Psoas muscle (tissue), 8 donors: ENCODE results near the gene NLRC5. TPM values are rescaled to one million over a fixed set of nuclear protein-coding genes. Genes with fewer than 3 reads are reported as not detected.

Experiments
- ATAC-seq, 4 donors: fragments of 200-7000 bp; cut with Tn5 transposase; one replicate each; pipeline ENCODE4 v1.9.1; 2020; ENCODE audit warnings: moderate library complexity in 3 of 4, mild to moderate bottlenecking in 2 of 4
- DNase-seq, 2 donors: peaks; one replicate each; pipeline ENCODE4 v3.0.0-alpha.2; 2020
- H3K27ac ChIP-seq: fragments of 200-600 bp; one replicate; pipeline ENCODE4 v1.8.0; 2022
- H3K27me3 ChIP-seq, 3 donors: fragments of 200-600 bp in 1 of 3; one replicate each; pipeline versions ENCODE4 v1.6.1 to v1.8.0; 2013 to 2022; ENCODE audit warnings: low read length in 2 of 3, mild to moderate bottlenecking in 2 of 3, moderate library complexity in 1 of 3; ENCODE audit not compliant: insufficient read depth in 3 of 3
- H3K36me3 ChIP-seq, 2 donors: fragments of 200-600 bp in 1 of 2; one replicate each; pipeline versions ENCODE4 v1.6.1 to v1.8.0; 2013 to 2022; ENCODE audit warnings: low read depth in 1 of 2, mild to moderate bottlenecking in 1 of 2, moderate library complexity in 1 of 2; ENCODE audit not compliant: insufficient read depth in 1 of 2
- H3K4me1 ChIP-seq: fragments of 200-600 bp; one replicate; pipeline ENCODE4 v1.8.0; 2022
- H3K4me3 ChIP-seq: fragments of 200-600 bp; one replicate; pipeline ENCODE4 v1.8.0; 2022; ENCODE audit warnings: mild to moderate bottlenecking
- H3K9me3 ChIP-seq: fragments of 200-600 bp; one replicate; pipeline ENCODE4 v1.8.0; 2022
- CTCF ChIP-seq: fragments of 200-600 bp; IDR thresholded peaks from one replicate; pipeline ENCODE4 v1.8.0; 2022; ENCODE audit warnings: antibody characterized with exemption
- WGBS, 3 donors: extraction: QIAGEN DNeasy Blood & Tissue Kit; methylation state at CpG; one replicate each; pipeline versions ENCODE4 v1.1.6 to v1.1.7; 2013; 5-methylcytosine and 5-hydroxymethylcytosine counted together
- intact Hi-C, 2 donors: fragments of 100-400 bp; cut with DNase I; formaldehyde crosslinking; loops; one replicate each; pipeline versions ENCODE4 v1.11.0 to v1.14.2; 2022
- polyA plus RNA-seq, 3 donors: library from polyadenylated mRNA; stranded (reverse); fragments of 200-250 nt; gene quantifications; one replicate each; pipeline ENCODE4 v1.2.3, GENCODE V29; 2013
- total RNA-seq, 4 donors: library from RNA; stranded (reverse); fragmentation: NEBNext Ultra II Directional in 2 of 4; extraction: Animal tissue kit (Norgen Biotek cat#: 25700) in 2 of 4; gene quantifications; one replicate each; pipeline versions ENCODE4 v1.2.1 to v1.2.4, GENCODE V29; 2021 to 2023
- donor health status: healthy with polysubstance abuse.
- donor health status: DM: no; HTN: no; CAD: no; lungs with moderate emphysema.
- donor health status: Bipolar disorder and iron deficiency.
- donor health status: healthy.
- donor health status: DM: yes; HTN: yes; CAD: no.
- donor health status: DM: no; HTN: no; CAD: no.
- donor health status: DM: no; HTN: no; CAD: no.
- donor health status: DM: yes; HTN: yes; CAD: no.

NLRC5 gene
- total and polyA plus RNA-seq, 7 donors = 2.3 to 13.6 (median 6.4) TPM

- H3K9me3 ChIP-seq = no peaks in the 10 kb centered on the region
- ATAC-seq = no peak
- H3K4me1 ChIP-seq = peaks cover 4% of the 10 kb centered on the region
- 92 to 95% (median 94%) methylated on average over 4 of the region's 4 CpGs for WGBS, 3 donors
- peaks cover 0 to 14% of the 10 kb centered on the region in 2 donors for H3K36me3 ChIP-seq
- intact Hi-C loops = no loop called here
- DNase-seq = no peak
- no peak overlapping the region for H3K4me3 ChIP-seq
- TF ChIP-seq CTCF = no peak
- no peak overlapping the region for H3K27ac ChIP-seq
- no peaks in the 10 kb centered on the region for H3K27me3 ChIP-seq
Measured at GRCh38 chr16:57110937-57111336, 121.6 kb downstream of the NLRC5 start.

GRCh38 chr16:57111420-57111819, 122.1 kb downstream of the NLRC5 start:
- H3K36me3 ChIP-seq = peaks cover 0 to 14% of the 10 kb centered on the region in 2 donors
- no peak overlapping the region for H3K4me3 ChIP-seq
- intact Hi-C loops = no loop called here
- TF ChIP-seq CTCF = no peak
- WGBS, 3 donors = 94 to 97% (median 95%) methylated on average over 2 of the region's 2 CpGs
- ATAC-seq (no peak), DNase-seq (no peak)
- H3K27me3 ChIP-seq = no peaks in the 10 kb centered on the region
- no peaks in the 10 kb centered on the region for H3K9me3 ChIP-seq
- peaks cover 4% of the 10 kb centered on the region for H3K4me1 ChIP-seq
- no peak overlapping the region for H3K27ac ChIP-seq

GRCh38 chr16:57112403-57113041, 123.2 kb downstream of the NLRC5 start:
- Histone ChIP-seq H3K27me3 (no peaks in the 10 kb centered on the region), H3K9me3 (no peaks in the 10 kb centered on the region), H3K36me3 (peaks cover 0 to 24% of the 10 kb centered on the region in 2 donors), H3K27ac (no peak overlapping the region), H3K4me3 (no peak overlapping the region), H3K4me1 (no peaks in the 10 kb centered on the region)
- no peak for TF ChIP-seq CTCF
- no peak for DNase-seq
- no peak for ATAC-seq
- intact Hi-C loops = no loop called here
- 75 to 79% (median 75%) methylated on average over 10 of the region's 10 CpGs for WGBS, 3 donors

- Histone ChIP-seq H3K36me3 (peaks cover 0 to 27% of the 10 kb centered on the region in 2 donors), H3K4me3 (no peak overlapping the region), H3K9me3 (no peaks in the 10 kb centered on the region), H3K4me1 (no peaks in the 10 kb centered on the region), H3K27ac (no peak overlapping the region), H3K27me3 (no peaks in the 10 kb centered on the region)
- ATAC-seq (no peak), DNase-seq (no peak)
- no peak for TF ChIP-seq CTCF
- intact Hi-C loops = no loop called here
- 88 to 91% (median 89%) methylated on average over 14 of the region's 14 CpGs for WGBS, 3 donors
Measured at GRCh38 chr16:57113042-57113453, 123.7 kb downstream of the NLRC5 start.

GRCh38 chr16:57113664-57114063, 124.3 kb downstream of the NLRC5 start:
- H3K9me3 ChIP-seq = no peaks in the 10 kb centered on the region
- WGBS, 3 donors = 90 to 96% (median 94%) methylated on average over 5 of the region's 5 CpGs
- intact Hi-C loops = no loop called here

More at GRCh38 chr16:57113664-57114063, 124.3 kb downstream of the NLRC5 start:
- DNase-seq (no peak), ATAC-seq (no peak)
- H3K4me3 ChIP-seq = no peak overlapping the region
- H3K27me3 ChIP-seq = no peaks in the 10 kb centered on the region
- H3K36me3 ChIP-seq = peaks cover 0 to 27% of the 10 kb centered on the region in 2 donors
- no peaks in the 10 kb centered on the region for H3K4me1 ChIP-seq
- no peak overlapping the region for H3K27ac ChIP-seq
- TF ChIP-seq CTCF = no peak
